ENCODE results near the gene RBM44. TPM values are rescaled to one million over a fixed set of nuclear protein-coding genes. Genes with fewer than 3 reads are reported as not detected.

RBM44 gene
- polyA plus RNA-seq, 1 donor from 2014 or later, result 2.5 TPM

- Histone ChIP-seq H3K27me3 (ENCODE audit: insufficient read depth, low read depth, low read length) (no peaks in the 10 kb centered on the region), H3K9me3 (ENCODE audit: low read length) (no peaks in the 10 kb centered on the region), H3K79me2 (replicated peaks; ENCODE audit: insufficient read depth, low read length) (no peaks in the 10 kb centered on the region), H3K36me3 (ENCODE audit: insufficient read depth, low read length) (no peaks in the 10 kb centered on the region), H4K20me1 (ENCODE audit: insufficient read depth) (no peaks in the 10 kb centered on the region), H3K27ac (ENCODE audit: low read length) (no peak overlapping the region), H3K4me3 (ENCODE audit: low read length) (no peak overlapping the region), H3K9ac (ENCODE audit: low read length) (no peak overlapping the region), H3K4me2 (ENCODE audit: low read length) (no peak overlapping the region), H3K9me2 (ENCODE audit: insufficient read depth, low read length) (no peaks in the 10 kb centered on the region), H3F3A (ENCODE audit: insufficient read depth, low read length, poor library complexity, severe bottlenecking) (no peaks in the 10 kb centered on the region), H2AFZ (ENCODE audit: low read depth, low read length) (no peak overlapping the region)
- TF ChIP-seq REST (IDR thresholded peaks at IDR 0.05; ENCODE audit: borderline replicate concordance), result no peak
- TF ChIP-seq, protein P1, sequence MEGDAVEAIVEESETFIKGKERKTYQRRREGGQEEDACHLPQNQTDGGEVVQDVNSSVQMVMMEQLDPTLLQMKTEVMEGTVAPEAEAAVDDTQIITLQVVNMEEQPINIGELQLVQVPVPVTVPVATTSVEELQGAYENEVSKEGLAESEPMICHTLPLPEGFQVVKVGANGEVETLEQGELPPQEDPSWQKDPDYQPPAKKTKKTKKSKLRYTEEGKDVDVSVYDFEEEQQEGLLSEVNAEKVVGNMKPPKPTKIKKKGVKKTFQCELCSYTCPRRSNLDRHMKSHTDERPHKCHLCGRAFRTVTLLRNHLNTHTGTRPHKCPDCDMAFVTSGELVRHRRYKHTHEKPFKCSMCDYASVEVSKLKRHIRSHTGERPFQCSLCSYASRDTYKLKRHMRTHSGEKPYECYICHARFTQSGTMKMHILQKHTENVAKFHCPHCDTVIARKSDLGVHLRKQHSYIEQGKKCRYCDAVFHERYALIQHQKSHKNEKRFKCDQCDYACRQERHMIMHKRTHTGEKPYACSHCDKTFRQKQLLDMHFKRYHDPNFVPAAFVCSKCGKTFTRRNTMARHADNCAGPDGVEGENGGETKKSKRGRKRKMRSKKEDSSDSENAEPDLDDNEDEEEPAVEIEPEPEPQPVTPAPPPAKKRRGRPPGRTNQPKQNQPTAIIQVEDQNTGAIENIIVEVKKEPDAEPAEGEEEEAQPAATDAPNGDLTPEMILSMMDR (IDR thresholded peaks at IDR 0.05; ENCODE audit: poor library complexity, severe bottlenecking), result no peak
- no peak for TF ChIP-seq TAF1 (IDR thresholded peaks at IDR 0.05; ENCODE audit: low read depth)
- TF ChIP-seq EZH2 (IDR thresholded peaks at IDR 0.05; ENCODE audit: borderline replicate concordance, insufficient read depth, low read length, poor library complexity, severe bottlenecking), result no peak
- no peak for TF ChIP-seq EP300 (conservative IDR thresholded peaks at IDR 0.05; ENCODE audit: poor library complexity, severe bottlenecking)
- no peak for TF ChIP-seq MXI1 (conservative IDR thresholded peaks at IDR 0.05; ENCODE audit: poor library complexity, severe bottlenecking)
- no peak for TF ChIP-seq RAD21 (conservative IDR thresholded peaks at IDR 0.05)
- no peak for TF ChIP-seq POLR2AphosphoS5 (IDR thresholded peaks at IDR 0.05)
- no peak for TF ChIP-seq SMC3 (conservative IDR thresholded peaks at IDR 0.05; ENCODE audit: poor library complexity)
These were observed 73.8 kb downstream of the RBM44 start for GRCh38 chr2:237872178-237872887.

GRCh38 chr2:237873421-237873831 is 74.8 kb downstream of the RBM44 start:
- no peaks in the 10 kb centered on the region for H3K27me3 ChIP-seq (ENCODE audit: insufficient read depth, low read depth, low read length)
- H3K9ac ChIP-seq (ENCODE audit: low read length), result no peak overlapping the region
- H3K9me2 ChIP-seq (ENCODE audit: insufficient read depth, low read length), result no peaks in the 10 kb centered on the region
- no peak overlapping the region for H3K4me3 ChIP-seq (ENCODE audit: low read length)
- no peaks in the 10 kb centered on the region for H3K9me3 ChIP-seq (ENCODE audit: low read length)
- no peaks in the 10 kb centered on the region for H3K36me3 ChIP-seq (ENCODE audit: insufficient read depth, low read length)
- no peak overlapping the region for H3K4me2 ChIP-seq (ENCODE audit: low read length)
- no peak overlapping the region for H3K27ac ChIP-seq (ENCODE audit: low read length)
- H4K20me1 ChIP-seq (ENCODE audit: insufficient read depth), result no peaks in the 10 kb centered on the region
- no peaks in the 10 kb centered on the region for H3K79me2 ChIP-seq (replicated peaks; ENCODE audit: insufficient read depth, low read length)
- no peak overlapping the region for H2AFZ ChIP-seq (ENCODE audit: low read depth, low read length)
- TF ChIP-seq SMC3 (conservative IDR thresholded peaks at IDR 0.05; ENCODE audit: poor library complexity) (no peak), TAF1 (IDR thresholded peaks at IDR 0.05; ENCODE audit: low read depth) (no peak), RAD21 (conservative IDR thresholded peaks at IDR 0.05) (no peak), EP300 (conservative IDR thresholded peaks at IDR 0.05; ENCODE audit: poor library complexity, severe bottlenecking) (no peak), POLR2AphosphoS5 (IDR thresholded peaks at IDR 0.05) (no peak), REST (IDR thresholded peaks at IDR 0.05; ENCODE audit: borderline replicate concordance) (no peak), MXI1 (conservative IDR thresholded peaks at IDR 0.05; ENCODE audit: poor library complexity, severe bottlenecking) (no peak), EZH2 (IDR thresholded peaks at IDR 0.05; ENCODE audit: borderline replicate concordance, insufficient read depth, low read length, poor library complexity, severe bottlenecking) (no peak)
- TF ChIP-seq, protein P1 (IDR thresholded peaks at IDR 0.05; ENCODE audit: poor library complexity, severe bottlenecking), result no peak
- H3F3A ChIP-seq (ENCODE audit: insufficient read depth, low read length, poor library complexity, severe bottlenecking), result no peaks in the 10 kb centered on the region

Measured in neural cell (in vitro differentiated cells).